ENCODE data around the gene KLHL5.

DNA sequence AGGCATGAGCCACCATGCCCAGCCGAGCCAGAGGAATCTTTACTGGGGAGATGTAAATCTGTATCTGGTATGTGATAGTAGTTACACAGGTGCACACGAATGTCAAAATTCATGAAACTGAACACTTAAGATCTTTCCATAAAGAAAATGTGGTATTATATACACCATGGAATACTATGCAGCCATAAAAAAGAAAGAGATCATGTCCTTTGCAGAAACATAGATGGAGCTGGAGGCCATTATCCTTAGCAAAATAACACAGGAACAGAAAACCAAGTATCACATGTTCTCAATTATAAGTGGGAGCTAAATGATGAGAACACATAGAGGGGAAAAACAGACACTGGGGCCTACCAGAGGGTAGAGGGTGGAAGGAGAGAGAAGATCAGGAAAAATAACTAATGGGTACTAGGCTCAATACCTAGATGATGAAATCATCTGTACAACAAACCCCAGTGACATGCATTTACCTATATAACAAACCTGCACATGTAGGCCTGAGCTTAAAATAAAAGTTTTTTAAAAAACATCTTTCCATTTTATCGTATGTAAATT, 37.6 kb upstream of the KLHL5 start:
- TF ChIP-seq, protein P1, sequence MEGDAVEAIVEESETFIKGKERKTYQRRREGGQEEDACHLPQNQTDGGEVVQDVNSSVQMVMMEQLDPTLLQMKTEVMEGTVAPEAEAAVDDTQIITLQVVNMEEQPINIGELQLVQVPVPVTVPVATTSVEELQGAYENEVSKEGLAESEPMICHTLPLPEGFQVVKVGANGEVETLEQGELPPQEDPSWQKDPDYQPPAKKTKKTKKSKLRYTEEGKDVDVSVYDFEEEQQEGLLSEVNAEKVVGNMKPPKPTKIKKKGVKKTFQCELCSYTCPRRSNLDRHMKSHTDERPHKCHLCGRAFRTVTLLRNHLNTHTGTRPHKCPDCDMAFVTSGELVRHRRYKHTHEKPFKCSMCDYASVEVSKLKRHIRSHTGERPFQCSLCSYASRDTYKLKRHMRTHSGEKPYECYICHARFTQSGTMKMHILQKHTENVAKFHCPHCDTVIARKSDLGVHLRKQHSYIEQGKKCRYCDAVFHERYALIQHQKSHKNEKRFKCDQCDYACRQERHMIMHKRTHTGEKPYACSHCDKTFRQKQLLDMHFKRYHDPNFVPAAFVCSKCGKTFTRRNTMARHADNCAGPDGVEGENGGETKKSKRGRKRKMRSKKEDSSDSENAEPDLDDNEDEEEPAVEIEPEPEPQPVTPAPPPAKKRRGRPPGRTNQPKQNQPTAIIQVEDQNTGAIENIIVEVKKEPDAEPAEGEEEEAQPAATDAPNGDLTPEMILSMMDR (IDR thresholded peaks at IDR 0.05): no peak
- no peak for TF ChIP-seq EZH2 (IDR thresholded peaks at IDR 0.05; ENCODE audit: borderline replicate concordance, insufficient read depth, low read depth, low read length, poor library complexity, severe bottlenecking)
